Stomach smooth muscle (tissue), 2 donors: ENCODE data around the gene GLTPD2.

Experiments used
- H3K27ac ChIP-seq: one replicate; pipeline ENCODE4 v1.7.0; 2013; ENCODE audit warnings: mild to moderate bottlenecking, low read length, inconsistent platforms
- H3K27me3 ChIP-seq, 2 donors: one replicate each; pipeline ENCODE4 v1.7.0; 2013; ENCODE audit warnings: low read length in 2 of 2; ENCODE audit not compliant: insufficient read depth in 2 of 2, control insufficient read depth in 1 of 2
- H3K36me3 ChIP-seq, 2 donors: one replicate each; pipeline ENCODE4 v1.7.0; 2013; ENCODE audit warnings: low read length in 2 of 2; ENCODE audit not compliant: control insufficient read depth in 2 of 2, insufficient read depth in 2 of 2
- H3K4me1 ChIP-seq: one replicate; pipeline ENCODE4 v1.7.0; 2013; ENCODE audit warnings: low read length; ENCODE audit not compliant: control insufficient read depth, insufficient read depth
- H3K4me3 ChIP-seq, 2 donors: one replicate each; pipeline ENCODE4 v1.7.0; 2013; ENCODE audit warnings: low read length in 2 of 2
- H3K9ac ChIP-seq, 2 donors: one replicate each; pipeline ENCODE4 v1.7.0; 2013; ENCODE audit warnings: low read length in 2 of 2, mild to moderate bottlenecking in 1 of 2
- H3K9me3 ChIP-seq, 2 donors: one replicate each; pipeline ENCODE4 v1.7.0; 2013; ENCODE audit warnings: low read length in 2 of 2; ENCODE audit not compliant: control insufficient read depth in 2 of 2
- donor health status: healthy.
- donor health status: Pancreatic carcinoma.

The GLTPD2 gene

GRCh38 chr17:4744999-4745969 is 43.5 kb upstream of the GLTPD2 start:
- no peak overlapping the region for H3K27ac ChIP-seq
- peaks cover 27 to 32% of the 10 kb centered on the region in 2 donors for H3K27me3 ChIP-seq
- no peaks in the 10 kb centered on the region for H3K36me3 ChIP-seq
- H3K4me3 ChIP-seq, result no peak overlapping the region
- H3K9me3 ChIP-seq, result no peaks in the 10 kb centered on the region
- no peaks in the 10 kb centered on the region for H3K4me1 ChIP-seq
- no peak overlapping the region for H3K9ac ChIP-seq

GRCh38 chr17:4747847-4748246 is 40.9 kb upstream of the GLTPD2 start:
- H3K27me3 ChIP-seq, result peaks cover 32 to 34% of the 10 kb centered on the region in 2 donors
- H3K9ac ChIP-seq, result no peak overlapping the region
- H3K9me3 ChIP-seq, result no peaks in the 10 kb centered on the region
- H3K4me3 ChIP-seq, result no peak overlapping the region
- no peaks in the 10 kb centered on the region for H3K4me1 ChIP-seq
- no peaks in the 10 kb centered on the region for H3K36me3 ChIP-seq
- H3K27ac ChIP-seq, result no peak overlapping the region

- no peak overlapping the region for H3K9ac ChIP-seq
- no peak overlapping the region for H3K4me3 ChIP-seq
- H3K9me3 ChIP-seq, result no peaks in the 10 kb centered on the region
- H3K27ac ChIP-seq, result no peak overlapping the region
- H3K27me3 ChIP-seq, result peaks cover 27 to 31% of the 10 kb centered on the region in 2 donors
- H3K36me3 ChIP-seq, result no peaks in the 10 kb centered on the region
- no peaks in the 10 kb centered on the region for H3K4me1 ChIP-seq
Measured at GRCh38 chr17:4748686-4749085, 40.1 kb upstream of the GLTPD2 start.

- Histone ChIP-seq H3K4me3 (no peak overlapping the region), H3K9ac (no peak overlapping the region), H3K9me3 (no peaks in the 10 kb centered on the region), H3K36me3 (no peaks in the 10 kb centered on the region), H3K27ac (no peak overlapping the region), H3K4me1 (no peaks in the 10 kb centered on the region), H3K27me3 (peaks cover 18 to 19% of the 10 kb centered on the region in 2 donors)
Measured at GRCh38 chr17:4750606-4751005, 38.2 kb upstream of the GLTPD2 start.

GRCh38 chr17:4751932-4752331 is 36.8 kb upstream of the GLTPD2 start:
- H3K27ac ChIP-seq, result no peak overlapping the region
- H3K4me1 ChIP-seq, result no peaks in the 10 kb centered on the region
- no peaks in the 10 kb centered on the region for H3K36me3 ChIP-seq
- H3K9ac ChIP-seq, result no peak overlapping the region
- no peaks in the 10 kb centered on the region for H3K9me3 ChIP-seq
- peaks cover 16 to 18% of the 10 kb centered on the region in 2 donors for H3K27me3 ChIP-seq
- H3K4me3 ChIP-seq, result no peak overlapping the region

- no peak overlapping the region for H3K4me3 ChIP-seq
- H3K27me3 ChIP-seq, result peaks cover 16 to 19% of the 10 kb centered on the region in 2 donors
- H3K36me3 ChIP-seq, result no peaks in the 10 kb centered on the region
- H3K4me1 ChIP-seq, result no peaks in the 10 kb centered on the region
- H3K9me3 ChIP-seq, result no peaks in the 10 kb centered on the region
- no peak overlapping the region for H3K27ac ChIP-seq
- H3K9ac ChIP-seq, result no peak overlapping the region
Measured at GRCh38 chr17:4753392-4753791, 35.4 kb upstream of the GLTPD2 start.

GRCh38 chr17:4759776-4760236 is 29.0 kb upstream of the GLTPD2 start:
- Histone ChIP-seq H3K4me1 (no peaks in the 10 kb centered on the region), H3K27ac (no peak overlapping the region)

GRCh38 chr17:4764595-4764994 is 24.2 kb upstream of the GLTPD2 start:
- Histone ChIP-seq H3K36me3 (no peaks in the 10 kb centered on the region), H3K27me3 (peaks cover 0 to 5% of the 10 kb centered on the region in 2 donors), H3K4me1 (no peaks in the 10 kb centered on the region), H3K9ac (no peak overlapping the region), H3K4me3 (no peak overlapping the region), H3K9me3 (no peaks in the 10 kb centered on the region), H3K27ac (no peak overlapping the region)

More at GRCh38 chr17:4759776-4760236, 29.0 kb upstream of the GLTPD2 start:
- no peak overlapping the region for H3K9ac ChIP-seq
- no peaks in the 10 kb centered on the region for H3K9me3 ChIP-seq
- peaks cover 5 to 10% of the 10 kb centered on the region in 2 donors for H3K27me3 ChIP-seq
- H3K36me3 ChIP-seq, result no peaks in the 10 kb centered on the region
- H3K4me3 ChIP-seq, result no peak overlapping the region

GRCh38 chr17:4766201-4766600 is 22.6 kb upstream of the GLTPD2 start:
- H3K4me1 ChIP-seq, result no peaks in the 10 kb centered on the region
- H3K27me3 ChIP-seq, result no peaks in the 10 kb centered on the region
- H3K9ac ChIP-seq, result no peak overlapping the region
- no peak overlapping the region for H3K4me3 ChIP-seq
- H3K36me3 ChIP-seq, result no peaks in the 10 kb centered on the region
- H3K9me3 ChIP-seq, result no peaks in the 10 kb centered on the region
- no peak overlapping the region for H3K27ac ChIP-seq

- Histone ChIP-seq H3K9ac (no peak overlapping the region), H3K36me3 (no peaks in the 10 kb centered on the region), H3K4me3 (no peak overlapping the region), H3K9me3 (no peaks in the 10 kb centered on the region), H3K4me1 (no peaks in the 10 kb centered on the region), H3K27ac (no peak overlapping the region), H3K27me3 (no peaks in the 10 kb centered on the region)
Measured at GRCh38 chr17:4766723-4767122, 22.0 kb upstream of the GLTPD2 start.

- Histone ChIP-seq H3K4me3 (no peak overlapping the region), H3K27ac (no peak overlapping the region), H3K4me1 (no peaks in the 10 kb centered on the region), H3K9ac (no peak overlapping the region), H3K27me3 (peaks cover 2 to 3% of the 10 kb centered on the region in 2 donors), H3K9me3 (no peaks in the 10 kb centered on the region), H3K36me3 (no peaks in the 10 kb centered on the region)
Measured at GRCh38 chr17:4768298-4768697, 20.5 kb upstream of the GLTPD2 start.
